H1 (cell line): ENCODE data around the gene CCDC148. TPM values are rescaled to one million over a fixed set of nuclear protein-coding genes. Genes with fewer than 3 reads are reported as not detected.

Experiments used
- CTCF ChIA-PET: fragments of 300-600 bp; sonication (Branson Sonifier 250); formaldehyde crosslinking; loops from one replicate; lab custom pipeline; 2021; ENCODE audit not compliant: partially characterized antibody; lab: Charles Lee
- POLR2A ChIA-PET: fragments of 300-600 bp; sonication (Branson Sonifier 250); formaldehyde crosslinking; loops from one replicate; lab custom pipeline; 2021; ENCODE audit warnings: inconsistent platforms; ENCODE audit not compliant: partially characterized antibody; lab: Charles Lee
- DNase-seq, 2 experiments: peaks; one replicate each; pipeline versions ENCODE4 v3.0.0 to v3.0.0-alpha.2; 2010 to 2022; ENCODE audit warnings: low spot score in 2 of 2, low read depth in 1 of 2, mixed read lengths in 1 of 2
- FAIRE-seq: peaks from 2 replicates; lab custom pipeline; 2011; peaks lifted over from hg19 to GRCh38; lab: Jason Lieb, UNC
- H2AFZ ChIP-seq: 2 replicates; pipeline ENCODE4 v1.8.1; 2012; ENCODE audit warnings: low read length, inconsistent platforms
- H2AK5ac ChIP-seq: 2 replicates; pipeline ENCODE4 v1.6.1; 2013; ENCODE audit warnings: low read depth, low read length
- H2BK120ac ChIP-seq: replicated peaks from 2 replicates; pipeline ENCODE3; 2013; ENCODE audit warnings: low read depth, low read length, inconsistent platforms
- H2BK12ac ChIP-seq: 2 replicates; pipeline ENCODE4 v1.6.1; 2013; ENCODE audit warnings: low read depth, low read length
- H2BK15ac ChIP-seq: 2 replicates; pipeline ENCODE4 v1.6.1; 2013; ENCODE audit warnings: low read length
- H2BK20ac ChIP-seq: 2 replicates; pipeline ENCODE4 v1.6.1; 2013; ENCODE audit warnings: low read length
- H2BK5ac ChIP-seq: 2 replicates; pipeline ENCODE4 v1.6.1; 2013; ENCODE audit warnings: low read depth, low read length
- H3K14ac ChIP-seq: 2 replicates; pipeline ENCODE4 v1.6.1; 2013; ENCODE audit warnings: inconsistent platforms; ENCODE audit not compliant: insufficient read length
- H3K18ac ChIP-seq: 2 replicates; pipeline ENCODE4 v1.6.1; 2013; ENCODE audit warnings: low read length; ENCODE audit errors: extremely low read depth
- H3K23ac ChIP-seq: 2 replicates; pipeline ENCODE4 v1.6.1; 2013; ENCODE audit warnings: inconsistent platforms; ENCODE audit not compliant: insufficient read length
- H3K23me2 ChIP-seq: 2 replicates; pipeline ENCODE4 v1.6.1; 2013; ENCODE audit warnings: low read depth, low read length
- H3K27ac ChIP-seq: 2 replicates; pipeline ENCODE4 v1.6.1; 2011; ENCODE audit warnings: low read depth, low read length, inconsistent platforms
- H3K27me3 ChIP-seq, 4 experiments: replicated peaks in 1 of 4; 1 replicate in 1 of 4; 2 replicates in 3 of 4; pipeline versions ENCODE4 v1.6.1 to v1.8.1; 2011 to 2013; ENCODE audit warnings: low read length in 3 of 4, mild to moderate bottlenecking in 3 of 4, inconsistent platforms in 2 of 4, mixed read lengths in 2 of 4, moderate library complexity in 1 of 4; ENCODE audit not compliant: control insufficient read depth in 3 of 4, insufficient read depth in 3 of 4; ENCODE audit errors: extremely low read depth in 1 of 4
- H3K36me3 ChIP-seq, 4 experiments: 2 replicates each; pipeline versions ENCODE4 v1.6.1 to v1.8.1; 2011 to 2013; ENCODE audit warnings: mild to moderate bottlenecking in 4 of 4, low read length in 3 of 4, moderate library complexity in 2 of 4, control low read depth in 1 of 4, inconsistent platforms in 1 of 4; ENCODE audit not compliant: insufficient read depth in 4 of 4, control insufficient read depth in 2 of 4
- H3K4ac ChIP-seq: replicated peaks from 2 replicates; pipeline ENCODE3; 2013; ENCODE audit warnings: low read length, low read depth, mixed read lengths, inconsistent platforms; ENCODE audit not compliant: insufficient read length
- H3K4me1 ChIP-seq, 4 experiments: replicated peaks in 1 of 4; 1 replicate in 1 of 4; 2 replicates in 3 of 4; pipeline versions ENCODE4 v1.6.1 to v1.8.1; 2011 to 2013; ENCODE audit warnings: low read length in 3 of 4, inconsistent platforms in 2 of 4, mixed read lengths in 1 of 4; ENCODE audit not compliant: insufficient read depth in 4 of 4, control insufficient read depth in 3 of 4
- H3K4me2 ChIP-seq, 2 experiments: 2 replicates each; pipeline versions ENCODE4 v1.6.1 to v1.8.1; 2011 to 2013; ENCODE audit warnings: low read depth in 2 of 2, low read length in 2 of 2, control low read depth in 1 of 2, inconsistent platforms in 1 of 2, mild to moderate bottlenecking in 1 of 2; ENCODE audit not compliant: insufficient read depth in 1 of 2
- H3K4me3 ChIP-seq, 4 experiments: fragments of 200-600, 300-600 bp in 1 of 4; sonication (generic), shearing (Covaris generic), sonication (Bioruptor Twin) in 1 of 4; 2 replicates each; pipeline versions ENCODE4 v1.5.1 to v1.8.1; 2011 to 2016; ENCODE audit warnings: low read length in 4 of 4, low read depth in 3 of 4, control low read depth in 2 of 4, inconsistent platforms in 2 of 4, mild to moderate bottlenecking in 2 of 4, mixed read lengths in 1 of 4, moderate library complexity in 1 of 4; ENCODE audit not compliant: insufficient read depth in 2 of 4; ENCODE audit errors: extremely low read depth in 1 of 4
- H3K56ac ChIP-seq: replicated peaks from 2 replicates; pipeline ENCODE3; 2013; ENCODE audit warnings: low read depth, mild to moderate bottlenecking, mixed read lengths, low read length, inconsistent platforms; ENCODE audit not compliant: insufficient read length
- H3K79me1 ChIP-seq: 2 replicates; pipeline ENCODE4 v1.6.1; 2013; ENCODE audit warnings: low read depth, low read length, control low read depth
- H3K79me2 ChIP-seq, 2 experiments: 2 replicates each; pipeline versions ENCODE4 v1.6.1 to v1.8.1; 2012 to 2013; ENCODE audit warnings: low read length in 2 of 2, mild to moderate bottlenecking in 2 of 2, inconsistent platforms in 1 of 2; ENCODE audit not compliant: insufficient read depth in 2 of 2, control insufficient read depth in 1 of 2
- H3K9ac ChIP-seq, 4 experiments: replicated peaks in 1 of 4; 1 replicate in 1 of 4; 2 replicates in 3 of 4; pipeline versions ENCODE4 v1.6.1 to v1.8.1; 2011 to 2013; ENCODE audit warnings: low read depth in 3 of 4, low read length in 3 of 4, control low read depth in 2 of 4, mild to moderate bottlenecking in 2 of 4, moderate library complexity in 2 of 4, inconsistent platforms in 1 of 4; ENCODE audit errors: extremely low read depth in 1 of 4
- H3K9me3 ChIP-seq, 2 experiments: 2 replicates each; pipeline versions ENCODE4 v1.6.1 to v1.8.1; 2012 to 2013; ENCODE audit warnings: mild to moderate bottlenecking in 2 of 2, moderate library complexity in 2 of 2, control low read depth in 1 of 2, inconsistent platforms in 1 of 2, low read depth in 1 of 2, low read length in 1 of 2, mixed read lengths in 1 of 2; ENCODE audit not compliant: insufficient read depth in 2 of 2
- H4K20me1 ChIP-seq, 2 experiments: replicated peaks in 1 of 2; 2 replicates each; pipeline versions ENCODE3 to v1.8.1; 2011 to 2013; ENCODE audit warnings: inconsistent platforms in 2 of 2, low read length in 2 of 2, mild to moderate bottlenecking in 1 of 2; ENCODE audit not compliant: insufficient read depth in 2 of 2, control insufficient read depth in 1 of 2
- H4K5ac ChIP-seq: 2 replicates; pipeline ENCODE4 v1.6.1; 2013; ENCODE audit warnings: low read length, low read depth, mixed read lengths, inconsistent platforms; ENCODE audit not compliant: insufficient read length
- H4K8ac ChIP-seq: 2 replicates; pipeline ENCODE4 v1.8.0; 2013; ENCODE audit warnings: mild to moderate bottlenecking, moderate library complexity, low read length, inconsistent platforms; ENCODE audit not compliant: insufficient read depth; ENCODE audit errors: extremely low read depth
- H4K91ac ChIP-seq: replicated peaks from 2 replicates; pipeline ENCODE3; 2013; ENCODE audit warnings: low read length, mixed read lengths, inconsistent platforms; ENCODE audit not compliant: insufficient read length
- NANOG ChIP-seq: IDR thresholded peaks from 2 replicates; pipeline ENCODE4 v1.6.1; 2011; ENCODE audit warnings: low read length, low read depth, mild to moderate bottlenecking, inconsistent platforms; ENCODE audit not compliant: insufficient read depth, poor library complexity, severe bottlenecking
- PHF8 ChIP-seq: fragments of 200-600 bp; sonication (generic); conservative IDR thresholded peaks from 2 replicates; pipeline ENCODE4 v1.7.1; 2012; ENCODE audit warnings: low read depth, mild to moderate bottlenecking, inconsistent platforms, low read length, moderate library complexity
- TEAD4 ChIP-seq: IDR thresholded peaks from 2 replicates; pipeline ENCODE4 v1.6.1; 2012; ENCODE audit warnings: low read depth, low read length, inconsistent platforms, mixed read lengths
- WGBS, 2 experiments: shearing (Covaris generic) in 1 of 2; methylation state at CpG; one replicate each; pipeline versions ENCODE4 v1.1.6 to v1.1.7; 2013 to 2015; ENCODE audit warnings: low lambda C conversion rate in 2 of 2, mixed read lengths in 2 of 2, inconsistent platforms in 1 of 2, low coverage in 1 of 2, missing lambda C conversion rate in 1 of 2; ENCODE audit not compliant: insufficient replicate concordance in 2 of 2, insufficient coverage in 1 of 2, insufficient read length in 1 of 2; ENCODE audit errors: extremely low coverage in 1 of 2, missing lambda C conversion rate in 1 of 2; 5-methylcytosine and 5-hydroxymethylcytosine counted together
- polyA plus RNA-seq, 7 experiments: library from polyadenylated mRNA; depleted of rRNA in 3 of 7; stranded (reverse) in 5 of 7; unstranded in 2 of 7; fragments of >200 nt in 5 of 7; fragments of 200-250 nt in 2 of 7; gene quantifications; 1 replicate in 5 of 7; 2 replicates in 1 of 7; 4 replicates in 1 of 7; pipeline versions ENCODE4 v1.2.1 to v1.2.3, GENCODE V29; 2011 to 2013; ENCODE audit warnings: missing spikeins in 2 of 7, mixed read lengths in 2 of 7
- total RNA-seq: library from RNA; stranded (reverse); fragmentation: NEBNext Ultra II Directional; extraction: Animal tissue kit (Norgen Biotek cat#: 25700); gene quantifications from 2 replicates; pipeline ENCODE4 v1.2.1, GENCODE V29; 2021

Gene CCDC148
- total and polyA plus RNA-seq, 2 of the 8 experiments (the other 6 are each of a cell fraction or from before 2014, with no cell fraction given), result 0.45 to 1.3 TPM

- no peak overlapping the region for H2BK120ac ChIP-seq
- H2AK5ac ChIP-seq, result no peak overlapping the region
- H2BK5ac ChIP-seq, result no peak overlapping the region
- no peak overlapping the region for H3K56ac ChIP-seq
- H3K4me2 ChIP-seq, result no peak overlapping the region
- no peak overlapping the region for H3K4ac ChIP-seq
- no peak overlapping the region for H3K9ac ChIP-seq
- no peaks in the 10 kb centered on the region for H4K20me1 ChIP-seq
- no peak for DNase-seq
- 91% methylated on average over 3 of the region's 3 CpGs; no CpG with 5 or more reads in 1 of the 2 experiments for WGBS, 2 experiments
- H3K14ac ChIP-seq, result no peak overlapping the region
- no peak overlapping the region for H2BK20ac ChIP-seq
- no peaks in the 10 kb centered on the region for H3K27me3 ChIP-seq
- H3K4me1 ChIP-seq, result peaks cover 0 to 8% (median under 1%) of the 10 kb centered on the region in 4 experiments; a peak in 1 of 7 replicates
- H2BK12ac ChIP-seq, result no peak overlapping the region
- POLR2A ChIA-PET, result interaction anchor here (0.7 kb wide), 1 partner anchor 275 kb away, joined by 3 read pairs; no protein-coding TSS in a partner anchor
- no peaks in the 10 kb centered on the region for H3K79me1 ChIP-seq
- H4K5ac ChIP-seq, result no peak overlapping the region
- CTCF ChIA-PET, result interaction anchor here (0.6 kb wide), 1 partner anchor 956 kb away, joined by 3 read pairs; no protein-coding TSS in a partner anchor
- H3K4me3 ChIP-seq, result no peak overlapping the region
- no peak overlapping the region for H3K18ac ChIP-seq
- no peak overlapping the region for H3K23ac ChIP-seq
- no peaks in the 10 kb centered on the region for H3K9me3 ChIP-seq
- no peak for FAIRE-seq
- H4K8ac ChIP-seq, result no peak overlapping the region
- no peaks in the 10 kb centered on the region for H3K23me2 ChIP-seq
- no peak overlapping the region for H4K91ac ChIP-seq
- no peaks in the 10 kb centered on the region for H3K79me2 ChIP-seq
- no peak overlapping the region for H2BK15ac ChIP-seq
- H2AFZ ChIP-seq, result no peak overlapping the region
- no peak overlapping the region for H3K27ac ChIP-seq
- no peaks in the 10 kb centered on the region for H3K36me3 ChIP-seq
- no peak for TF ChIP-seq PHF8
- TF ChIP-seq NANOG, result no peak
- TF ChIP-seq TEAD4, result no peak
Measured at GRCh38 chr2:158182676-158183295, 273.8 kb downstream of the CCDC148 start.
